ENCODE data around the gene PDXK. TPM values are rescaled to one million over a fixed set of nuclear protein-coding genes. Genes with fewer than 3 reads are reported as not detected.

Gene PDXK
- total RNA-seq, 1 experiment from 2014 or later: 214 TPM

- peaks cover 61% of the 10 kb centered on the region for H3K36me3 Mint-ChIP-seq (ENCODE audit: insufficient read depth, unreplicated experiment)
- CTCF ChIA-PET: no interaction called here
- H3K9me3 Mint-ChIP-seq (ENCODE audit: low read depth, unreplicated experiment): no peaks in the 10 kb centered on the region
- H3K27ac Mint-ChIP-seq (ENCODE audit: unreplicated experiment): no peak overlapping the region
- TF ChIP-seq CTCF (IDR thresholded peaks at IDR 0.05; ENCODE audit: unreplicated experiment): no peak
- BruUV-seq (replicated peaks): no TSS peak
- DNase-seq: no peak
- H3K27me3 Mint-ChIP-seq (ENCODE audit: unreplicated experiment): no peaks in the 10 kb centered on the region
- H3K4me3 Mint-ChIP-seq (ENCODE audit: low read depth, unreplicated experiment): no peak overlapping the region
- H3K4me1 Mint-ChIP-seq (ENCODE audit: low read depth, unreplicated experiment): no peaks in the 10 kb centered on the region
- intact Hi-C loops (cut with micrococcal nuclease; ENCODE audit: unreplicated experiment): no loop called here
Observed at GRCh38 chr21:43743947-43744346, 25.0 kb downstream of the PDXK start.

- no peaks in the 10 kb centered on the region for H3K4me1 Mint-ChIP-seq (ENCODE audit: low read depth, unreplicated experiment)
- H3K4me3 Mint-ChIP-seq (ENCODE audit: low read depth, unreplicated experiment): no peak overlapping the region
- no peak overlapping the region for H3K27ac Mint-ChIP-seq (ENCODE audit: unreplicated experiment)
- intact Hi-C loops (cut with micrococcal nuclease; ENCODE audit: unreplicated experiment): no loop called here
- no peaks in the 10 kb centered on the region for H3K27me3 Mint-ChIP-seq (ENCODE audit: unreplicated experiment)
- H3K9me3 Mint-ChIP-seq (ENCODE audit: low read depth, unreplicated experiment): no peaks in the 10 kb centered on the region
- no peak for DNase-seq
- CTCF ChIA-PET: no interaction called here
- TSS peak; percentile 21 for BruUV-seq (replicated peaks)
- TF ChIP-seq CTCF (IDR thresholded peaks at IDR 0.05; ENCODE audit: unreplicated experiment): no peak
- peaks cover 61% of the 10 kb centered on the region for H3K36me3 Mint-ChIP-seq (ENCODE audit: insufficient read depth, unreplicated experiment)
Observed at GRCh38 chr21:43744725-43745124, 25.8 kb downstream of the PDXK start.

DNA sequence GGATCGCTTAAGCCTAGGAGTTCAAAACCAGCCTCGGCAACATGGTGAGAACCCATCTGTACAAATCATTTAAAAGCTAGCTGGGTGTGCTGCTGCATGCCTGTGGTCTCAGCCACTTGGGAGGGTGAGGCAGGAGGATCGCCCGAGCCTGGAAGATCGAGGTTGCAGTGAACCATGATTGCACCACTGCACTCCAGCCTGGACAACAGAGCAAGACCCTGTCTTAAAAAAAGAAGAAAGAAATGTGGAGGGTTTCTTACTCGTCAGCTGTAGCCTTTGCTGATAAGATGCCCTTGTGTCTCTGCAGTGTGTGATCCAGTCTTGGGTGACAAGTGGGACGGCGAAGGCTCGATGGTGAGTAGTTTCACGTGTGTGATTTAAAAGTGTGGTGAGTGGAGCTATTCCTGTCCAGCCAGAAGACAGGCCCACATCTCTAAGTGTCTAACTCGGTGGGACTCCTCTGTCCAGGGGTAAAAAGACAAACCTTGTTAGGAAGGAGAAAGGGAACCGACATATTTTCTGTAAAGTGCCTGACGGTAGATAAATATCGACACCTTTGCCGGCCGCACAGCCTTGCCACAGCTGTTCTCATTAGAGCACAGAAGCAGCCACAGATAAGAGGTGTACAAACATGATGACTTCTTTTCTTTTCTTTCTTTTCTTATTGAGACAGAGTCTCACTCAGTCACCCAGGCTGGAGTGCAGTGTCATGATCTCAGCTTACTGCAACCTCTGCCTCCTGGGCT lies 27.0 kb downstream of the PDXK start:
- intact Hi-C loops (cut with micrococcal nuclease; ENCODE audit: unreplicated experiment): no loop called here
- H3K4me3 Mint-ChIP-seq (ENCODE audit: low read depth, unreplicated experiment): no peak overlapping the region
- H3K4me1 Mint-ChIP-seq (ENCODE audit: low read depth, unreplicated experiment): no peaks in the 10 kb centered on the region
- no peak for TF ChIP-seq CTCF (IDR thresholded peaks at IDR 0.05; ENCODE audit: unreplicated experiment)
- H3K27me3 Mint-ChIP-seq (ENCODE audit: unreplicated experiment): no peaks in the 10 kb centered on the region
- no peaks in the 10 kb centered on the region for H3K9me3 Mint-ChIP-seq (ENCODE audit: low read depth, unreplicated experiment)
- peaks cover 67% of the 10 kb centered on the region for H3K36me3 Mint-ChIP-seq (ENCODE audit: insufficient read depth, unreplicated experiment)
- CTCF ChIA-PET: no interaction called here
- BruUV-seq (replicated peaks): no TSS peak
- H3K27ac Mint-ChIP-seq (ENCODE audit: unreplicated experiment): no peak overlapping the region
- DNase-seq: no peak

GRCh38 chr21:43748622-43749021 lies 29.7 kb downstream of the PDXK start:
- H3K27me3 Mint-ChIP-seq (ENCODE audit: unreplicated experiment): no peaks in the 10 kb centered on the region

More at GRCh38 chr21:43748622-43749021, 29.7 kb downstream of the PDXK start:
- Mint-ChIP-seq H3K4me3 (ENCODE audit: low read depth, unreplicated experiment) (no peak overlapping the region), H3K27ac (ENCODE audit: unreplicated experiment) (no peak overlapping the region), H3K36me3 (ENCODE audit: insufficient read depth, unreplicated experiment) (peaks cover 62% of the 10 kb centered on the region), H3K9me3 (ENCODE audit: low read depth, unreplicated experiment) (no peaks in the 10 kb centered on the region), H3K4me1 (ENCODE audit: low read depth, unreplicated experiment) (no peaks in the 10 kb centered on the region)
- BruUV-seq (replicated peaks): no TSS peak
- intact Hi-C loops (cut with micrococcal nuclease; ENCODE audit: unreplicated experiment): no loop called here
- no peak for DNase-seq
- no peak for TF ChIP-seq CTCF (IDR thresholded peaks at IDR 0.05; ENCODE audit: unreplicated experiment)
- CTCF ChIA-PET: no interaction called here

Data from Calu3 (cell line).